Mesenchymal stem cell (in vitro differentiated cells and primary cell): ENCODE results near the gene KDM4B.

ENCODE experiments used
- DNase-seq: peaks from one replicate; pipeline ENCODE4 v3.0.0-alpha.2; 2013
- H2AFZ ChIP-seq: one replicate; pipeline ENCODE4 v1.6.1; 2013; ENCODE audit warnings: low read depth, mild to moderate bottlenecking, control low read depth, inconsistent platforms, low read length, moderate library complexity
- H2AK5ac ChIP-seq: 2 replicates; pipeline ENCODE4 v1.6.1; 2013; ENCODE audit warnings: low read length, moderate library complexity, mild to moderate bottlenecking, inconsistent platforms; ENCODE audit not compliant: severe bottlenecking
- H2BK120ac ChIP-seq: one replicate; pipeline ENCODE4 v1.6.1; 2013; ENCODE audit warnings: low read depth, mild to moderate bottlenecking, inconsistent platforms, low read length, moderate library complexity
- H2BK12ac ChIP-seq, 2 experiments: one replicate each; pipeline ENCODE4 v1.6.1; 2013; ENCODE audit warnings: inconsistent platforms in 2 of 2, low read length in 2 of 2, mild to moderate bottlenecking in 2 of 2, moderate library complexity in 2 of 2, control low read depth in 1 of 2
- H2BK15ac ChIP-seq: one replicate; pipeline ENCODE4 v1.6.1; 2013; ENCODE audit warnings: mild to moderate bottlenecking, low read depth, inconsistent platforms; ENCODE audit not compliant: poor library complexity, severe bottlenecking
- H2BK5ac ChIP-seq: 2 replicates; pipeline ENCODE4 v1.6.1; 2013; ENCODE audit warnings: low read depth, mild to moderate bottlenecking, low read length, control low read depth, inconsistent platforms; ENCODE audit not compliant: poor library complexity, severe bottlenecking
- H3K14ac ChIP-seq, 2 experiments: one replicate each; pipeline ENCODE4 v1.6.1; 2013; ENCODE audit warnings: inconsistent platforms in 2 of 2, low read length in 2 of 2, control low read depth in 1 of 2, mild to moderate bottlenecking in 1 of 2, moderate library complexity in 1 of 2
- H3K18ac ChIP-seq, 2 experiments: one replicate each; pipeline ENCODE4 v1.6.1; 2013; ENCODE audit warnings: inconsistent platforms in 2 of 2, low read length in 2 of 2, control low read depth in 1 of 2, low read depth in 1 of 2, mild to moderate bottlenecking in 1 of 2
- H3K23ac ChIP-seq, 2 experiments: one replicate each; pipeline ENCODE4 v1.6.1; 2013; ENCODE audit warnings: inconsistent platforms in 2 of 2, low read length in 2 of 2, mild to moderate bottlenecking in 2 of 2, moderate library complexity in 2 of 2, control low read depth in 1 of 2
- H3K27ac ChIP-seq: 2 replicates; pipeline ENCODE4 v1.5.1; 2013; ENCODE audit warnings: mild to moderate bottlenecking, moderate library complexity, low read length, control low read depth, inconsistent platforms; ENCODE audit not compliant: poor library complexity, severe bottlenecking
- H3K27me3 ChIP-seq, 2 experiments: 2 replicates each; pipeline versions ENCODE4 v1.6.1 to v1.7.0; 2013; ENCODE audit warnings: low read length in 2 of 2, mild to moderate bottlenecking in 2 of 2, moderate library complexity in 2 of 2, control low read depth in 1 of 2, inconsistent platforms in 1 of 2; ENCODE audit not compliant: control insufficient read depth in 1 of 2, insufficient read depth in 1 of 2
- H3K36me3 ChIP-seq, 2 experiments: 2 replicates each; pipeline versions ENCODE4 v1.6.1 to v1.7.0; 2013; ENCODE audit warnings: low read length in 2 of 2, control low read depth in 1 of 2, inconsistent platforms in 1 of 2, low read depth in 1 of 2, mild to moderate bottlenecking in 1 of 2; ENCODE audit not compliant: insufficient read depth in 2 of 2, control insufficient read depth in 1 of 2
- H3K4ac ChIP-seq, 2 experiments: one replicate each; pipeline ENCODE4 v1.6.1; 2013; ENCODE audit warnings: inconsistent platforms in 2 of 2, low read length in 2 of 2, mild to moderate bottlenecking in 2 of 2, moderate library complexity in 2 of 2, control low read depth in 1 of 2, low read depth in 1 of 2
- H3K4me1 ChIP-seq: 2 replicates; pipeline ENCODE4 v1.6.1; 2013; ENCODE audit warnings: low read depth, low read length, control low read depth; ENCODE audit not compliant: control insufficient read depth, insufficient read depth
- H3K4me2 ChIP-seq: 2 replicates; pipeline ENCODE4 v1.6.1; 2013; ENCODE audit warnings: low read length, mild to moderate bottlenecking, inconsistent platforms; ENCODE audit not compliant: poor library complexity, severe bottlenecking
- H3K4me3 ChIP-seq, 2 experiments: 2 replicates each; pipeline versions ENCODE4 v1.5.1 to v1.7.0; 2013; ENCODE audit warnings: low read length in 2 of 2, mild to moderate bottlenecking in 2 of 2, control low read depth in 1 of 2, low read depth in 1 of 2; ENCODE audit not compliant: insufficient read depth in 1 of 2
- H3K79me1 ChIP-seq: replicated peaks from 2 replicates; pipeline ENCODE4 v1.6.1; 2013; ENCODE audit warnings: mild to moderate bottlenecking, control low read depth, low read length, inconsistent platforms; ENCODE audit not compliant: poor library complexity, severe bottlenecking
- H3K9ac ChIP-seq: 2 replicates; pipeline ENCODE4 v1.7.0; 2013; ENCODE audit warnings: mild to moderate bottlenecking, low read length, moderate library complexity
- H3K9me3 ChIP-seq: 2 replicates; pipeline ENCODE4 v1.7.0; 2013; ENCODE audit warnings: mild to moderate bottlenecking, low read length; ENCODE audit not compliant: control insufficient read depth
- H4K8ac ChIP-seq: one replicate; pipeline ENCODE4 v1.6.1; 2013; ENCODE audit warnings: inconsistent platforms, mild to moderate bottlenecking, low read length, moderate library complexity
- H4K91ac ChIP-seq: one replicate; pipeline ENCODE4 v1.6.1; 2013; ENCODE audit warnings: mild to moderate bottlenecking, low read length, inconsistent platforms
- WGBS: methylation state at CpG from one replicate; pipeline ENCODE4 v1.1.7; 2013; ENCODE audit warnings: mixed read lengths; 5-methylcytosine and 5-hydroxymethylcytosine counted together

Gene KDM4B

GRCh38 chr19:5147074-5147977 is 178.4 kb downstream of the KDM4B start:
- no peak overlapping the region for H3K4me2 ChIP-seq
- H2BK5ac ChIP-seq = no peak overlapping the region
- no peak for DNase-seq
- no peaks in the 10 kb centered on the region for H3K9me3 ChIP-seq
- no peaks in the 10 kb centered on the region for H3K4me1 ChIP-seq
- no peak overlapping the region for H2BK15ac ChIP-seq
- no peak overlapping the region for H2BK120ac ChIP-seq
- H3K18ac ChIP-seq = no peak overlapping the region
- peak overlapping the region; percentile 73 for H3K9ac ChIP-seq
- no peaks in the 10 kb centered on the region for H3K27me3 ChIP-seq
- no peak overlapping the region for H4K8ac ChIP-seq
- H3K79me1 ChIP-seq = peaks cover 9% of the 10 kb centered on the region
- whole genome bisulfite sequencing = 98% methylated on average over 31 of the region's 31 CpGs
- H3K4ac ChIP-seq = no peak overlapping the region
- no peak overlapping the region for H3K14ac ChIP-seq
- H2AFZ ChIP-seq = no peak overlapping the region
- no peak overlapping the region for H4K91ac ChIP-seq
- H3K27ac ChIP-seq = no peak overlapping the region
- no peak overlapping the region for H2BK12ac ChIP-seq
- peaks cover 48 to 93% of the 10 kb centered on the region in 2 experiments for H3K36me3 ChIP-seq
- H3K4me3 ChIP-seq = no peak overlapping the region
- H2AK5ac ChIP-seq = no peak overlapping the region
- H3K23ac ChIP-seq = no peak overlapping the region

GRCh38 chr19:5147978-5148793 is 179.3 kb downstream of the KDM4B start:
- no peak for DNase-seq
- Histone ChIP-seq H4K91ac (no peak overlapping the region), H2AFZ (no peak overlapping the region), H3K14ac (no peak overlapping the region), H3K27ac (no peak overlapping the region), H3K27me3 (no peaks in the 10 kb centered on the region), H2BK12ac (no peak overlapping the region), H3K4me2 (no peak overlapping the region), H3K9ac (peak overlapping the region; percentile 73), H2BK5ac (no peak overlapping the region), H2BK120ac (no peak overlapping the region), H3K79me1 (peaks cover 9% of the 10 kb centered on the region), H3K23ac (no peak overlapping the region), H3K18ac (no peak overlapping the region), H3K9me3 (no peaks in the 10 kb centered on the region), H3K4me1 (no peaks in the 10 kb centered on the region), H3K36me3 (peaks cover 50 to 89% of the 10 kb centered on the region in 2 experiments), H2AK5ac (no peak overlapping the region), H4K8ac (no peak overlapping the region), H2BK15ac (no peak overlapping the region), H3K4ac (no peak overlapping the region), H3K4me3 (no peak overlapping the region)
- 96% methylated on average over 42 of the region's 42 CpGs for WGBS

GRCh38 chr19:5148794-5149190 is 179.9 kb downstream of the KDM4B start:
- Histone ChIP-seq H2AK5ac (no peak overlapping the region), H3K14ac (no peak overlapping the region), H3K9me3 (no peaks in the 10 kb centered on the region), H2BK12ac (no peak overlapping the region), H3K27ac (no peak overlapping the region), H2AFZ (no peak overlapping the region), H3K27me3 (no peaks in the 10 kb centered on the region), H3K4me3 (no peak overlapping the region), H4K91ac (no peak overlapping the region), H3K4me1 (no peaks in the 10 kb centered on the region), H2BK15ac (no peak overlapping the region), H4K8ac (no peak overlapping the region), H3K9ac (peak overlapping the region; percentile 73), H3K4ac (no peak overlapping the region), H2BK5ac (no peak overlapping the region), H2BK120ac (no peak overlapping the region), H3K23ac (no peak overlapping the region), H3K36me3 (peaks cover 49 to 89% of the 10 kb centered on the region in 2 experiments), H3K79me1 (peaks cover 4% of the 10 kb centered on the region), H3K18ac (no peak overlapping the region), H3K4me2 (no peak overlapping the region)
- DNase-seq = no peak
- WGBS = 94% methylated on average over 15 of the region's 15 CpGs

- Histone ChIP-seq H3K4me3 (no peak overlapping the region), H2BK5ac (no peak overlapping the region), H3K36me3 (peaks cover 48 to 87% of the 10 kb centered on the region in 2 experiments), H3K9ac (no peak overlapping the region), H2BK15ac (no peak overlapping the region), H3K4me2 (no peak overlapping the region), H3K23ac (no peak overlapping the region), H4K8ac (no peak overlapping the region), H2BK120ac (no peak overlapping the region), H3K14ac (no peak overlapping the region), H2AFZ (no peak overlapping the region), H3K9me3 (no peaks in the 10 kb centered on the region), H3K4ac (no peak overlapping the region), H2BK12ac (no peak overlapping the region), H3K27ac (no peak overlapping the region), H3K79me1 (peaks cover 2% of the 10 kb centered on the region), H3K27me3 (no peaks in the 10 kb centered on the region), H2AK5ac (no peak overlapping the region), H3K4me1 (no peaks in the 10 kb centered on the region), H3K18ac (no peak overlapping the region), H4K91ac (no peak overlapping the region)
- WGBS = 98% methylated on average over 10 of the region's 10 CpGs
- no peak for DNase-seq
Measured at GRCh38 chr19:5149508-5149907, 180.6 kb downstream of the KDM4B start.
